ENCODE data around the gene INO80C.

INO80C gene

DNA sequence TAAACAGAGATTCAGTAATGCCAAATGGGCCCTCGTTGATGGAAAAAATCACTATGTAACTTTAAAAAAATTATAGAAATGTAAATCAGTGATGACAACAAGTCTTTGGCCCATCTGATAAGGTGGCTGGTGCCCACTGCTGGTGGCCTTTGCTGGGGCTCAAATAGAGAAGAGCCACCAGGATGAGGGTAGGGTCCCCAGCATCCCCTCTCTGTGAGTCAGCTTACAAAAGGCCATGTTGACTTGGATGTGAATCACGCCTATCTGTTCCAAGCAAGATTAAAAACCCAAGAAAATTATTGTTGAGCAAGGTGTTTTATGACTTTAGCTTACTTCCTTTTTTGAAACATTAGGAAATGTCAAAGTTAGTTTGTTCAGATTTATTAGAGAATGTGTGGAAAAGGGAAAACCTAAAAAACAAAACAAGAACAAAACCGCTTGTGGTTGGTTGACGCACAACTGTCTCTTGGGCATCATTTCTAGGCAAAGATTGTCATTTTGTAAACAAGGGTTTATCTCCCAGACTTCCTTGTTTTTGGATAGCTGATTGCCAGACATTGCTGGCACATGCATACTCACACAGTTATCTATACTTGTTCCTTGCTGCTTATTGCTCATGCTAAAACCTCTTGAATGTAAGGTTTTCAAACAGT is 66.9 kb downstream of the INO80C start:
- DNase-seq (ENCODE audit: low spot score): no peak

DNA sequence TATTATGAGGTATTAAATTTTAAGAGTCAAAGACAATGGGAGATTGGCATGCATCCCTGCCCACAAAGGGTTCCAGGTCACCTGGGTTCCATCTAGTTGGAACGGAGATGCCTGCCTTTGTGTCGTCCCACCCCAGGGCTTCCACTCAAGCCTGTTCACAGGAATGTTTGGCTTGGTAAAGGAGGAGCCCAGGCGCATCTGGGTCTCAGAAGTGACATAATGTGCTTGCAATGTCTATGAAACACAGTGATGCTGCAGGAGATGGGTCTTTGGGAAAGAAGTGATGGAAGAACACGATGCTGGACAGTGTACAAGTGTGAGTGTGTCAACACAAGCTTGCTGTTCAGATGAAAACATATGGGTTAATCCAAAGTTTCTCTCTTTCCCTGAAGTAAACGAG is 71.0 kb downstream of the INO80C start:
- DNase-seq (ENCODE audit: low spot score): no peak

DNA sequence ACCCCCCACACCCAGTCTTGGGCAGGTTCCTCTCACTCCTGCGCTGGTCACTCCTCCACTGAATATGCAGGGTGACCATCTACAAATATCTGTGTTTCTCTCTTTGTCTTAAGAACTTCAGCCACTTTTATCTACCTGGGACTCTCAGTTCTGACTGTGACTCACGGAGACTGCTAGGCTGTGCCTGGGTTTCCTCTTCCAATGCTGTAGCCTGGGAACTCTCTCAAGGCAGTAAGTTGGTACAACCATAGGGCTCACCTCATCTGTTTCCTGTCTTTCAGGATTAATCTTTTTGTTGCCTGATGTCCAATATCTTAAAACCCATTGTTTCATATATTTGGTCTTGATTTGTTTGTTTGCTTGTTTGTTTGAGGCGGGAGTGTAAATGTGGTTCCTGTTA is 73.4 kb downstream of the INO80C start:
- DNase-seq (ENCODE audit: low spot score): no peak

DNA sequence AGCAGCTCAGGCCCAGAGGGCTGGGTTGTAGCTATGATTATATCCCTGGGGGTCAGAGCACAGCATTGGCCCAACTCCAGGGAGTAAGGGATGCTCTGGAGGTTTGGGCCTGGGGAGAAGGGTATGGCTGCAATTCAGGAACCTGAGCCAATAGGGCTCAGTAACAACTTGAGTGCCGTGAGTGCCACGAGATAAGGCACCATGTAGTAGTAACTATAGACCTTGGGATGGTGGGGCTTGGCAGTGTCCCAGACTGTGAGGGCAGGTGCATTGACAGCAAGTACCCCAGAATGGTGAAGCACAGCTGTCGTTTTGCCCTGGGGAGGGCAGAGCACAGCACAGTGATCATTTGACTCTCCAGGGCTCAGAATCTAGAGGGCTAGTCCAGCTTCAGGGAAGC is 75.5 kb downstream of the INO80C start:
- DNase-seq (ENCODE audit: low spot score): no peak

DNA sequence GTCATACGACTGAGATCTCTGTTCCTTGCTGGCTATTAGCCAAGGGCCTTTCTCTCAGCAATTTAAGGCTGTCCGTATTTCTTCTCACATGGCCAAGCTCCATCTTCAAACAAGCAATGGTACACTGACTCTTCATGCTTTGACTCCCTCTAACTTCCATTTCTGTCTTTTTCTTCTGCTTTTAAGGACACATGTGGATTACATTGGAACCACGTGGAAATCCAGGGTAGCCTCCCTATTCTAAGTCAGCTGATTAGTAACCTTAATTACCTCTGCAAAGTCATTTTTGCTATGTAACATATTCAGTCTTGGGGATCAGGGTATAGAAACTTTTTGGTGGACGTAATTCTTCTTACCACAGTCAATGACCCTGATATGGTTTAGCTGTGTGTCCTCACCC is 79.2 kb downstream of the INO80C start:
- no peak for DNase-seq (ENCODE audit: low spot score)

Data from cerebellar cortex (tissue), 1 donor.